OCI-LY1 (cell line): Measurements from ENCODE around the gene PLEKHH1.

Experiments
- H2AFZ ChIP-seq: fragments of 200-600 bp; sonication (generic), shearing (Covaris generic); 2 replicates; pipeline ENCODE4 v1.6.0; 2014; ENCODE audit warnings: antibody characterized with exemption, mild to moderate bottlenecking, low read length
- H3F3A ChIP-seq: fragments of 200-600 bp; sonication (generic), shearing (Covaris generic); 2 replicates; pipeline ENCODE4 v1.6.0; 2014; ENCODE audit warnings: mild to moderate bottlenecking, antibody characterized with exemption, low read length, moderate library complexity; ENCODE audit not compliant: insufficient read depth
- H3K27ac ChIP-seq: fragments of 200-600 bp; sonication (generic); 2 replicates; pipeline ENCODE4 v1.5.1; 2014; ENCODE audit warnings: low read length, mixed run types, mild to moderate bottlenecking, low read depth; ENCODE audit not compliant: poor library complexity, severe bottlenecking
- H3K27me3 ChIP-seq: fragments of 200-600 bp; sonication (generic); 2 replicates; pipeline ENCODE4 v1.6.0; 2014; ENCODE audit warnings: antibody characterized with exemption, mild to moderate bottlenecking, low read length, moderate library complexity; ENCODE audit not compliant: insufficient read depth
- H3K36me3 ChIP-seq: fragments of 200-600 bp; sonication (generic); 2 replicates; pipeline ENCODE4 v1.6.1; 2014; ENCODE audit warnings: mild to moderate bottlenecking, antibody characterized with exemption, low read length, moderate library complexity, mixed read lengths; ENCODE audit not compliant: insufficient read depth
- H3K4me1 ChIP-seq: fragments of 200-600 bp; sonication (generic); 2 replicates; pipeline ENCODE4 v1.5.1; 2014; ENCODE audit warnings: mild to moderate bottlenecking, low read length, moderate library complexity; ENCODE audit not compliant: insufficient read depth, severe bottlenecking
- H3K4me2 ChIP-seq: fragments of 200-600 bp; sonication (generic), shearing (Covaris generic); 2 replicates; pipeline ENCODE4 v1.6.1; 2014; ENCODE audit warnings: low read length
- H3K4me3 ChIP-seq: fragments of 200-600 bp; sonication (generic); 2 replicates; pipeline ENCODE4 v1.5.1; 2014; ENCODE audit warnings: low read length, low read depth, mild to moderate bottlenecking, mixed read lengths; ENCODE audit not compliant: poor library complexity, severe bottlenecking
- H3K79me2 ChIP-seq: fragments of 200-600 bp; shearing (Covaris generic); 2 replicates; pipeline ENCODE4 v1.6.1; 2016; ENCODE audit warnings: mixed run types, low read length, mixed read lengths; ENCODE audit not compliant: insufficient read depth
- H3K9ac ChIP-seq: fragments of 200-600 bp; sonication (generic), shearing (Covaris generic); 2 replicates; pipeline ENCODE4 v1.6.1; 2014; ENCODE audit warnings: mild to moderate bottlenecking, low read length, mixed read lengths
- H3K9me2 ChIP-seq: fragments of 200-600 bp; sonication (generic), shearing (Covaris generic); 2 replicates; pipeline ENCODE4 v1.6.1; 2014; ENCODE audit warnings: low read depth, mild to moderate bottlenecking, low read length, mixed read lengths
- H3K9me3 ChIP-seq: fragments of 200-600 bp; shearing (Covaris generic); 2 replicates; pipeline ENCODE4 v1.6.1; 2014; ENCODE audit warnings: low read length, mixed read lengths
- H4K20me1 ChIP-seq: fragments of 200-600 bp; sonication (generic), shearing (Covaris generic); 2 replicates; pipeline ENCODE4 v1.6.0; 2016; ENCODE audit warnings: mild to moderate bottlenecking, low read length; ENCODE audit not compliant: insufficient read depth
- EZH2 ChIP-seq: fragments of 200-600 bp; sonication (generic), shearing (Covaris generic); IDR thresholded peaks from 2 replicates; pipeline ENCODE4 v1.8.0; 2017; ENCODE audit warnings: borderline replicate concordance, mixed run types, mild to moderate bottlenecking, antibody characterized with exemption, low read length, moderate library complexity, mixed read lengths
- TF ChIP-seq, protein P1 (sequence below): fragments of 200-600 bp; sonication (generic), shearing (Covaris generic); IDR thresholded peaks from 2 replicates; pipeline ENCODE4 v1.5.1; 2017; ENCODE audit warnings: mild to moderate bottlenecking, antibody characterized with exemption, low read length, moderate library complexity, mixed read lengths

Gene PLEKHH1

DNA sequence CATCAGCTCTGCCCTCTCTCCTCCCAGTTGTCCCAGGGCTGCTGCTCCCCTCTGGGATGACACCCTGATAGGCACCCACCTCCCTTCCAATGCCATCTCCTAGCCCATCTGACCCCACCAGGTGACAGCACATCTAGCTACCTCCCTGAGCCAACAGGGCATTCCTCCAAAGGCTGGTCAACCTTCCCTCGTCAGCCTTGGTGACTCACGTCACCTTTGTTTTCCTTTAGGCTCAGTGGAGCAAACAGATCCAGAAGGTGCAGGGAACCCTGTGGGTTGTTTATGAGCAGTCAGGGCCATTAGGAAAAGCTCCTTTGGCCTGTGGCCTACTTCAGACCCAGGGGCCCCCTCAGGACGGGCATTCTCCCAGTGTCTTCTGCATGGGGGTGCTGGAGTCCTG lies 34.6 kb downstream of the PLEKHH1 start:
- no peak overlapping the region for H3K9ac ChIP-seq
- no peaks in the 10 kb centered on the region for H3K27me3 ChIP-seq
- H3K4me3 ChIP-seq: no peak overlapping the region
- TF ChIP-seq, protein P1, sequence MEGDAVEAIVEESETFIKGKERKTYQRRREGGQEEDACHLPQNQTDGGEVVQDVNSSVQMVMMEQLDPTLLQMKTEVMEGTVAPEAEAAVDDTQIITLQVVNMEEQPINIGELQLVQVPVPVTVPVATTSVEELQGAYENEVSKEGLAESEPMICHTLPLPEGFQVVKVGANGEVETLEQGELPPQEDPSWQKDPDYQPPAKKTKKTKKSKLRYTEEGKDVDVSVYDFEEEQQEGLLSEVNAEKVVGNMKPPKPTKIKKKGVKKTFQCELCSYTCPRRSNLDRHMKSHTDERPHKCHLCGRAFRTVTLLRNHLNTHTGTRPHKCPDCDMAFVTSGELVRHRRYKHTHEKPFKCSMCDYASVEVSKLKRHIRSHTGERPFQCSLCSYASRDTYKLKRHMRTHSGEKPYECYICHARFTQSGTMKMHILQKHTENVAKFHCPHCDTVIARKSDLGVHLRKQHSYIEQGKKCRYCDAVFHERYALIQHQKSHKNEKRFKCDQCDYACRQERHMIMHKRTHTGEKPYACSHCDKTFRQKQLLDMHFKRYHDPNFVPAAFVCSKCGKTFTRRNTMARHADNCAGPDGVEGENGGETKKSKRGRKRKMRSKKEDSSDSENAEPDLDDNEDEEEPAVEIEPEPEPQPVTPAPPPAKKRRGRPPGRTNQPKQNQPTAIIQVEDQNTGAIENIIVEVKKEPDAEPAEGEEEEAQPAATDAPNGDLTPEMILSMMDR: no peak
- TF ChIP-seq EZH2: no peak
- no peaks in the 10 kb centered on the region for H4K20me1 ChIP-seq
- no peak overlapping the region for H2AFZ ChIP-seq
- no peaks in the 10 kb centered on the region for H3F3A ChIP-seq
- H3K4me1 ChIP-seq: no peaks in the 10 kb centered on the region
- no peaks in the 10 kb centered on the region for H3K79me2 ChIP-seq
- H3K9me3 ChIP-seq: no peaks in the 10 kb centered on the region
- no peak overlapping the region for H3K27ac ChIP-seq
- no peak overlapping the region for H3K4me2 ChIP-seq
- no peaks in the 10 kb centered on the region for H3K9me2 ChIP-seq
- no peaks in the 10 kb centered on the region for H3K36me3 ChIP-seq

DNA sequence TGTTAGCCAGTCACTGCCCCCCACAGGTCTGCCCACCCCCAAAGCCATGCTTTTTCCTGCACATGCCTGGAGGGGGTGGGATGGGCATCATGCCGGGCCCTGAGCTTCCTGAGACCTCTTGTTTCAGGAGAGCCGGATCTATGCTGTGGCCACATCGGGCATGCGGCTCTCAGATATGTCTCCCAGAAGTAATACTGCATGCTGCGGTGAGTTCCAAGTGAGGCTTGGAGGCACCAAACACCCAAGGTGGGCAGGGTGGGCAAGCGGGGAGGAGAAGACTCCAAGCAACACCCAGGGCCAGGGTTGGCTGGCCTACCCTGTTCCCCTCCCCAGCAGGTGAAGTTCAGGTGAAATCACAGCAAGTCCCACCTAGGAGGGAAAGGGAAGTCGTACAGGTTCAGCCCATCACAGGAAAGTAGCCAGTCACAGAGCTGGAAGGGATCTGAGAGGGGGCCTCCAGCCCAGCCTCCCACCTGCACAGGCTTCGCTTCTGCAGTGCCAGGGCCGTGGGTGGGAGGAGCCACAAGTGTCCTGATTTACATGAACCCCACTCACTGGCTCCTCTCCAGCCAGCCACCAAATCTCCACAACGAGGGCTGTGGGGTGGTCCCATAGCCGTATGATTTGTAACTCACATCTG lies 36.0 kb downstream of the PLEKHH1 start:
- Histone ChIP-seq H3K27ac (no peak overlapping the region), H3K9me2 (no peaks in the 10 kb centered on the region), H3K9ac (no peak overlapping the region), H4K20me1 (no peaks in the 10 kb centered on the region), H3K4me1 (no peaks in the 10 kb centered on the region), H3F3A (no peaks in the 10 kb centered on the region), H3K9me3 (no peaks in the 10 kb centered on the region), H3K27me3 (no peaks in the 10 kb centered on the region), H2AFZ (no peak overlapping the region), H3K36me3 (no peaks in the 10 kb centered on the region), H3K4me3 (no peak overlapping the region), H3K79me2 (no peaks in the 10 kb centered on the region), H3K4me2 (no peak overlapping the region)
- no peak for TF ChIP-seq EZH2
- TF ChIP-seq, protein P1: no peak

DNA sequence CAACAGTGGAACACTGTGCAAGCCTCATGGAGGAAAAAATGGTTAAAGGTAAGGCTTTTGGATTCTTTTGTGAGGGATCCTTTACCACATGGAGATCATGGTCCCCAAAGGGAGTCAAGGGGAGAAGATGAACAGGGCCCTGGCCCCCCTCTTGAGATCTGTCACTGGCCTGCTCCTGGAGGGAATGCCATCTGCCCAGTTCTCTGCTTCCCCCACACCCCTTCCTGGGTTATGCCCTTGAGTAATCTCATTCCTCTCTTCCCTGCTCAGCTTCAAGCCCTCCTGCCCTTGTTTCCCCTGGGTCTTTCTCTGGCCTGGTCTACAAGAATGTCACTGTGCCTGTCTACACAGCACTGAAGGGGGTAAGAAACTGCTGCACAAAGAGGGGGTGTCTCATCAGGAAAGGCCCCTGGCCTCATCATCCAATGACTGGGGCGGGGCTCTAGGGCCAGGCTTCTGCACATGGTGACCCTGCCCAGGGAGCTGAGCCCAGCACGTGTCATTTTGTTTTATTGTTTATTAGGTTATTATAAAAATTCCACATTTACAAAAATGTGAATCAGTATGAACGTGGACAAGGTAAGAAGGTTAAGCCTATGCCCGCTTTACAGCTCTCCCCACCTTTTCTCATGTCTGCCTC lies 36.7 kb downstream of the PLEKHH1 start:
- no peak overlapping the region for H3K4me2 ChIP-seq
- no peak overlapping the region for H3K9ac ChIP-seq
- H4K20me1 ChIP-seq: no peaks in the 10 kb centered on the region
- H3K9me3 ChIP-seq: no peaks in the 10 kb centered on the region
- no peaks in the 10 kb centered on the region for H3K79me2 ChIP-seq
- H2AFZ ChIP-seq: no peak overlapping the region
- H3K36me3 ChIP-seq: no peaks in the 10 kb centered on the region
- TF ChIP-seq, protein P1: no peak
- no peak for TF ChIP-seq EZH2
- H3K4me1 ChIP-seq: no peaks in the 10 kb centered on the region
- no peak overlapping the region for H3K27ac ChIP-seq
- H3K9me2 ChIP-seq: no peaks in the 10 kb centered on the region
- H3K4me3 ChIP-seq: no peak overlapping the region
- no peaks in the 10 kb centered on the region for H3F3A ChIP-seq
- H3K27me3 ChIP-seq: no peaks in the 10 kb centered on the region
